HCT116 (cell line): ENCODE results near the gene WNT16. TPM values are rescaled to one million over a fixed set of nuclear protein-coding genes. Genes with fewer than 3 reads are reported as not detected.

Experiments used
- ATAC-seq: fragments of 200-7000 bp; cut with Tn5 transposase; 2 replicates; pipeline ENCODE4 v1.9.1; 2020; ENCODE audit warnings: mild to moderate bottlenecking, moderate library complexity
- BruUV-seq: library from RNA; stranded (reverse); fragments of 400-500 nt; replicated peaks from 2 replicates; lab custom pipeline; 2021; lab: Mats Ljungman, UMichigan
- CTCF ChIA-PET: fragments of 300-600 bp; sonication (Branson Sonifier 250); formaldehyde crosslinking; loops from one replicate; lab custom pipeline; 2021; ENCODE audit warnings: antibody characterized with exemption; lab: Charles Lee
- POLR2A ChIA-PET: fragments of 300-600, 350-600 bp; sonication (Branson Sonifier 250); formaldehyde crosslinking; loops from one replicate; lab custom pipeline; 2021; ENCODE audit warnings: antibody characterized with exemption; lab: Charles Lee
- RAD21 ChIA-PET, 2 experiments: fragments of 300-600 bp; sonication (Branson Sonifier 250); formaldehyde crosslinking; loops; one replicate each; lab custom pipeline; 2023; ENCODE audit warnings: low total read pairs in 2 of 2; ENCODE audit not compliant: uncharacterized antibody in 2 of 2, unreplicated experiment in 2 of 2, low non-redundant PET in 1 of 2; lab: Charles Lee
- DNase-seq: peaks from one replicate; pipeline ENCODE4 v3.0.0-alpha.2; 2010; ENCODE audit warnings: low read depth, low spot score
- H2AFZ ChIP-seq: fragments of 200-600 bp; shearing (Covaris generic), sonication (generic); 2 replicates; pipeline ENCODE4 v1.6.1; 2017; ENCODE audit warnings: low read depth, mixed run types, mixed read lengths, antibody characterized with exemption, low read length; ENCODE audit not compliant: poor library complexity, severe bottlenecking
- H3K27ac ChIP-seq: 2 replicates; pipeline ENCODE4 v1.5.1; 2012; ENCODE audit warnings: low read depth, low read length
- H3K27me3 ChIP-seq: fragments of 200-600 bp; sonication (generic); 2 replicates; pipeline ENCODE4 v1.6.1; 2016; ENCODE audit warnings: mixed run types, low read length, mixed read lengths; ENCODE audit not compliant: insufficient read depth
- H3K36me3 ChIP-seq, 2 experiments: fragments of 200-500 bp in 1 of 2; fragments of 200-600 bp in 1 of 2; sonication (Bioruptor generic) in 1 of 2; sonication (generic) in 1 of 2; 2 replicates each; pipeline versions ENCODE4 v1.5.1 to v1.6.1; 2014 to 2016; ENCODE audit warnings: low read length in 2 of 2, inconsistent platforms in 1 of 2, mixed read lengths in 1 of 2, mixed run types in 1 of 2; ENCODE audit not compliant: insufficient read depth in 2 of 2, control insufficient read depth in 1 of 2
- H3K4me1 ChIP-seq, 2 experiments: fragments of 200-600 bp in 1 of 2; sonication (generic) in 1 of 2; 2 replicates each; pipeline versions ENCODE4 v1.5.1 to v1.6.1; 2012 to 2017; ENCODE audit warnings: low read length in 2 of 2, inconsistent platforms in 1 of 2, mild to moderate bottlenecking in 1 of 2, mixed read lengths in 1 of 2, mixed run types in 1 of 2, moderate library complexity in 1 of 2; ENCODE audit not compliant: insufficient read depth in 2 of 2, control insufficient read depth in 1 of 2
- H3K4me2 ChIP-seq: fragments of 200-600 bp; sonication (generic); 2 replicates; pipeline ENCODE4 v1.6.1; 2017; ENCODE audit warnings: mixed run types, low read length, mixed read lengths
- H3K4me3 ChIP-seq, 2 experiments: fragments of 200-600 bp in 1 of 2; sonication (generic) in 1 of 2; replicated peaks in 1 of 2; 2 replicates each; pipeline ENCODE4 v1.5.1; 2011 to 2016; ENCODE audit warnings: low read length in 2 of 2, control low read depth in 1 of 2, low read depth in 1 of 2, mild to moderate bottlenecking in 1 of 2, mixed read lengths in 1 of 2, mixed run types in 1 of 2
- H3K79me2 ChIP-seq: fragments of 200-600 bp; sonication (generic); 2 replicates; pipeline ENCODE4 v1.6.1; 2017; ENCODE audit warnings: mild to moderate bottlenecking, mixed run types, low read length, moderate library complexity, mixed read lengths; ENCODE audit not compliant: insufficient read depth
- H3K9ac ChIP-seq: fragments of 200-600 bp; sonication (generic); 2 replicates; pipeline ENCODE4 v1.6.1; 2016; ENCODE audit warnings: low read length, mixed read lengths
- H3K9me2 ChIP-seq: fragments of 200-600 bp; sonication (generic), shearing (Covaris generic); 2 replicates; pipeline ENCODE4 v1.6.1; 2017; ENCODE audit warnings: mixed run types, mild to moderate bottlenecking, moderate library complexity; ENCODE audit not compliant: insufficient read depth
- H3K9me3 ChIP-seq, 2 experiments: fragments of 200-500 bp in 1 of 2; fragments of 200-600 bp in 1 of 2; sonication (Bioruptor generic) in 1 of 2; sonication (generic) in 1 of 2; 2 replicates each; pipeline ENCODE4 v1.6.1; 2014 to 2017; ENCODE audit warnings: low read length in 2 of 2, mixed read lengths in 2 of 2, inconsistent platforms in 1 of 2, low read depth in 1 of 2, mild to moderate bottlenecking in 1 of 2, mixed run types in 1 of 2, moderate library complexity in 1 of 2; ENCODE audit not compliant: control insufficient read depth in 1 of 2, insufficient read depth in 1 of 2
- H4K20me1 ChIP-seq: fragments of 200-600 bp; sonication (generic), shearing (Covaris generic); 2 replicates; pipeline ENCODE4 v1.6.1; 2017; ENCODE audit warnings: mixed run types, mild to moderate bottlenecking, moderate library complexity; ENCODE audit not compliant: insufficient read depth
- CBX3 ChIP-seq: IDR thresholded peaks from 2 replicates; pipeline ENCODE4 v1.6.1; 2012; ENCODE audit warnings: low read depth
- EGR1 ChIP-seq: IDR thresholded peaks from 2 replicates; pipeline ENCODE4 v1.6.1; 2012; ENCODE audit warnings: low read depth
- ELF1 ChIP-seq: IDR thresholded peaks from 2 replicates; pipeline ENCODE4 v1.6.1; 2012; ENCODE audit warnings: low read depth, borderline replicate concordance
- EZH2 ChIP-seq: fragments of 200-600 bp; sonication (generic); IDR thresholded peaks from 2 replicates; pipeline ENCODE4 v1.6.1; 2017; ENCODE audit warnings: antibody characterized with exemption, mixed run types
- FOSL1 ChIP-seq: IDR thresholded peaks from 2 replicates; pipeline ENCODE4 v1.6.1; 2012; ENCODE audit warnings: low read depth
- JUND ChIP-seq: IDR thresholded peaks from 2 replicates; pipeline ENCODE4 v1.6.1; 2012
- MAX ChIP-seq: IDR thresholded peaks from 2 replicates; pipeline ENCODE4 v1.6.1; 2012
- POLR2AphosphoS5 ChIP-seq: IDR thresholded peaks from 2 replicates; pipeline ENCODE4 v1.6.1; 2011; ENCODE audit warnings: mild to moderate bottlenecking, low read depth, low read length, moderate library complexity
- RAD21 ChIP-seq: IDR thresholded peaks from 2 replicates; pipeline ENCODE4 v1.6.1; 2012; ENCODE audit warnings: low read depth, mild to moderate bottlenecking
- SP1 ChIP-seq: IDR thresholded peaks from 2 replicates; pipeline ENCODE4 v1.6.1; 2012; ENCODE audit warnings: low read depth
- SRF ChIP-seq: IDR thresholded peaks from 2 replicates; pipeline ENCODE4 v1.6.1; 2012; ENCODE audit warnings: low read depth
- TCF7L2 ChIP-seq: IDR thresholded peaks from 2 replicates; pipeline ENCODE4 v1.7.0; 2011; ENCODE audit warnings: borderline replicate concordance, inconsistent platforms; ENCODE audit not compliant: insufficient read depth, insufficient read length; ENCODE audit errors: extremely low read depth
- YY1 ChIP-seq: IDR thresholded peaks from 2 replicates; pipeline ENCODE4 v1.6.1; 2011; ENCODE audit warnings: low read length, low read depth, moderate library complexity, mild to moderate bottlenecking; ENCODE audit not compliant: insufficient replicate concordance; ENCODE audit errors: extremely low read depth
- intact Hi-C: fragments of 100-400 bp; cut with micrococcal nuclease; formaldehyde crosslinking; loops from 2 replicates; pipeline ENCODE4 v1.10.0; 2022
- total RNA-seq: library from RNA; stranded (reverse); gene quantifications from one replicate; pipeline ENCODE4 v1.2.1, GENCODE V29; 2021; ENCODE audit not compliant: unreplicated experiment
- TF ChIP-seq, protein P1 (sequence below), 3 experiments: fragments of 200-600 bp in 1 of 3; sonication (generic) in 1 of 3; IDR thresholded peaks in 2 of 3; conservative IDR thresholded peaks in 1 of 3; 2 replicates each; pipeline ENCODE4 v1.5.1; 2012 to 2017; ENCODE audit warnings: low read depth in 2 of 3, low read length in 2 of 3, antibody characterized with exemption in 1 of 3, borderline replicate concordance in 1 of 3, control low read depth in 1 of 3, mild to moderate bottlenecking in 1 of 3, mixed read lengths in 1 of 3, mixed run types in 1 of 3, moderate library complexity in 1 of 3; ENCODE audit not compliant: insufficient read depth in 1 of 3
- TF ChIP-seq, protein P2 (sequence below): IDR thresholded peaks from 2 replicates; pipeline ENCODE4 v1.6.1; 2011; ENCODE audit warnings: mild to moderate bottlenecking, low read length, moderate library complexity; ENCODE audit not compliant: insufficient replicate concordance; ENCODE audit errors: extremely low read depth
- TF ChIP-seq, protein P3 (sequence below): IDR thresholded peaks from 2 replicates; pipeline ENCODE4 v1.6.1; 2012
- TF ChIP-seq, protein P4 (sequence below): IDR thresholded peaks from 2 replicates; pipeline ENCODE4 v1.6.1; 2012; ENCODE audit warnings: low read depth

WNT16 gene
- total RNA-seq, 1 experiment from 2014 or later, result 152 TPM

DNA sequence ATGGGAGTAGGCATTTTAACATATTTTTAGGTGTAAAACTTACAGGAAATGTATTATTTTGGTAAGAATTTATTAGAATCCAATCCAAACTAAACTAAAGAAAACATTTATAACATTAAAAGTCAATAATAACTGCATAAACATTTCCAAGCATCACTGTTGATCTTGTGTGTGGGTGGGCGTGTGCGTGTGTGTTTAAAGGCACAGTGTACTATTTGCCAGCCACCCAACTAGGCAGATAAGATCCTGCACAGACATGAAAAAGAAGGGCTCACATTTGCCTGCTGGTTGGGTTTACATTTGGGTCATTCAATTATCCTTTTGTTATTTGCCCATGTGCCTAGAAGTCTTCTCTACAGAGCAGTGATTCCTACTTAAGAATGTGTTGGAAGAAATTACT is 31.0 kb upstream of the WNT16 start:
- RAD21 ChIA-PET, result no interaction called here
- no TSS peak for BruUV-seq
- POLR2A ChIA-PET, result no interaction called here
- Histone ChIP-seq H2AFZ (peak overlapping the region; percentile 36), H3K27ac (peak overlapping the region; percentile 96), H3K4me2 (peak overlapping the region; percentile 69), H3K9me2 (no peaks in the 10 kb centered on the region), H4K20me1 (no peaks in the 10 kb centered on the region), H3K4me1 (peaks cover 57 to 78% of the 10 kb centered on the region in 2 experiments), H3K79me2 (no peaks in the 10 kb centered on the region), H3K27me3 (no peaks in the 10 kb centered on the region), H3K4me3 (peak overlapping the region in 1 of 2 experiments; percentile 15; a peak in 2 of 4 replicates), H3K36me3 (0 out of 4 replicates have a peak, but pooled peaks cover 0 to 2% of the 10 kb centered on the region in 2 experiments), H3K9ac (peak overlapping the region; percentile 59), H3K9me3 (no peaks in the 10 kb centered on the region)
- no peak for TF ChIP-seq RAD21
- peak; percentile 26; the same call in 1 of the 2 replicates for TF ChIP-seq JUND
- TF ChIP-seq FOSL1, result no peak
- no peak for TF ChIP-seq ELF1
- TF ChIP-seq, protein P1, sequence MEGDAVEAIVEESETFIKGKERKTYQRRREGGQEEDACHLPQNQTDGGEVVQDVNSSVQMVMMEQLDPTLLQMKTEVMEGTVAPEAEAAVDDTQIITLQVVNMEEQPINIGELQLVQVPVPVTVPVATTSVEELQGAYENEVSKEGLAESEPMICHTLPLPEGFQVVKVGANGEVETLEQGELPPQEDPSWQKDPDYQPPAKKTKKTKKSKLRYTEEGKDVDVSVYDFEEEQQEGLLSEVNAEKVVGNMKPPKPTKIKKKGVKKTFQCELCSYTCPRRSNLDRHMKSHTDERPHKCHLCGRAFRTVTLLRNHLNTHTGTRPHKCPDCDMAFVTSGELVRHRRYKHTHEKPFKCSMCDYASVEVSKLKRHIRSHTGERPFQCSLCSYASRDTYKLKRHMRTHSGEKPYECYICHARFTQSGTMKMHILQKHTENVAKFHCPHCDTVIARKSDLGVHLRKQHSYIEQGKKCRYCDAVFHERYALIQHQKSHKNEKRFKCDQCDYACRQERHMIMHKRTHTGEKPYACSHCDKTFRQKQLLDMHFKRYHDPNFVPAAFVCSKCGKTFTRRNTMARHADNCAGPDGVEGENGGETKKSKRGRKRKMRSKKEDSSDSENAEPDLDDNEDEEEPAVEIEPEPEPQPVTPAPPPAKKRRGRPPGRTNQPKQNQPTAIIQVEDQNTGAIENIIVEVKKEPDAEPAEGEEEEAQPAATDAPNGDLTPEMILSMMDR (IDR thresholded peaks at IDR 0.05 in 2 of 3, conservative IDR thresholded peaks at IDR 0.05 in 1 of 3; ENCODE audit: borderline replicate concordance in 1 of 3, insufficient read depth in 1 of 3, low read depth in 2 of 3, low read length in 2 of 3), result no peak
- TF ChIP-seq POLR2AphosphoS5, result peak; percentile 78
- peak; percentile 23; the same call in 1 of the 2 replicates for TF ChIP-seq CBX3
- TF ChIP-seq, protein P2, sequence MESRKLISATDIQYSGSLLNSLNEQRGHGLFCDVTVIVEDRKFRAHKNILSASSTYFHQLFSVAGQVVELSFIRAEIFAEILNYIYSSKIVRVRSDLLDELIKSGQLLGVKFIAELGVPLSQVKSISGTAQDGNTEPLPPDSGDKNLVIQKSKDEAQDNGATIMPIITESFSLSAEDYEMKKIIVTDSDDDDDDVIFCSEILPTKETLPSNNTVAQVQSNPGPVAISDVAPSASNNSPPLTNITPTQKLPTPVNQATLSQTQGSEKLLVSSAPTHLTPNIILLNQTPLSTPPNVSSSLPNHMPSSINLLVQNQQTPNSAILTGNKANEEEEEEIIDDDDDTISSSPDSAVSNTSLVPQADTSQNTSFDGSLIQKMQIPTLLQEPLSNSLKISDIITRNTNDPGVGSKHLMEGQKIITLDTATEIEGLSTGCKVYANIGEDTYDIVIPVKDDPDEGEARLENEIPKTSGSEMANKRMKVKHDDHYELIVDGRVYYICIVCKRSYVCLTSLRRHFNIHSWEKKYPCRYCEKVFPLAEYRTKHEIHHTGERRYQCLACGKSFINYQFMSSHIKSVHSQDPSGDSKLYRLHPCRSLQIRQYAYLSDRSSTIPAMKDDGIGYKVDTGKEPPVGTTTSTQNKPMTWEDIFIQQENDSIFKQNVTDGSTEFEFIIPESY, result no peak
- TF ChIP-seq, protein P3, sequence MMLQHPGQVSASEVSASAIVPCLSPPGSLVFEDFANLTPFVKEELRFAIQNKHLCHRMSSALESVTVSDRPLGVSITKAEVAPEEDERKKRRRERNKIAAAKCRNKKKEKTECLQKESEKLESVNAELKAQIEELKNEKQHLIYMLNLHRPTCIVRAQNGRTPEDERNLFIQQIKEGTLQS, result no peak
- TF ChIP-seq SRF, result peak; percentile 25; the same call in 1 of the 2 replicates
- TF ChIP-seq EZH2, result no peak
- TF ChIP-seq SP1, result peak; percentile 39; the same call in 1 of the 2 replicates
- TF ChIP-seq MAX, result peak; percentile 24; the same call in 1 of the 2 replicates
- no peak for TF ChIP-seq YY1
- TF ChIP-seq, protein P4, sequence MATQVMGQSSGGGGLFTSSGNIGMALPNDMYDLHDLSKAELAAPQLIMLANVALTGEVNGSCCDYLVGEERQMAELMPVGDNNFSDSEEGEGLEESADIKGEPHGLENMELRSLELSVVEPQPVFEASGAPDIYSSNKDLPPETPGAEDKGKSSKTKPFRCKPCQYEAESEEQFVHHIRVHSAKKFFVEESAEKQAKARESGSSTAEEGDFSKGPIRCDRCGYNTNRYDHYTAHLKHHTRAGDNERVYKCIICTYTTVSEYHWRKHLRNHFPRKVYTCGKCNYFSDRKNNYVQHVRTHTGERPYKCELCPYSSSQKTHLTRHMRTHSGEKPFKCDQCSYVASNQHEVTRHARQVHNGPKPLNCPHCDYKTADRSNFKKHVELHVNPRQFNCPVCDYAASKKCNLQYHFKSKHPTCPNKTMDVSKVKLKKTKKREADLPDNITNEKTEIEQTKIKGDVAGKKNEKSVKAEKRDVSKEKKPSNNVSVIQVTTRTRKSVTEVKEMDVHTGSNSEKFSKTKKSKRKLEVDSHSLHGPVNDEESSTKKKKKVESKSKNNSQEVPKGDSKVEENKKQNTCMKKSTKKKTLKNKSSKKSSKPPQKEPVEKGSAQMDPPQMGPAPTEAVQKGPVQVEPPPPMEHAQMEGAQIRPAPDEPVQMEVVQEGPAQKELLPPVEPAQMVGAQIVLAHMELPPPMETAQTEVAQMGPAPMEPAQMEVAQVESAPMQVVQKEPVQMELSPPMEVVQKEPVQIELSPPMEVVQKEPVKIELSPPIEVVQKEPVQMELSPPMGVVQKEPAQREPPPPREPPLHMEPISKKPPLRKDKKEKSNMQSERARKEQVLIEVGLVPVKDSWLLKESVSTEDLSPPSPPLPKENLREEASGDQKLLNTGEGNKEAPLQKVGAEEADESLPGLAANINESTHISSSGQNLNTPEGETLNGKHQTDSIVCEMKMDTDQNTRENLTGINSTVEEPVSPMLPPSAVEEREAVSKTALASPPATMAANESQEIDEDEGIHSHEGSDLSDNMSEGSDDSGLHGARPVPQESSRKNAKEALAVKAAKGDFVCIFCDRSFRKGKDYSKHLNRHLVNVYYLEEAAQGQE, result no peak
- TF ChIP-seq EGR1, result peak; percentile 80
- no peak for TF ChIP-seq TCF7L2
- DNase-seq (no peak), ATAC-seq (no peak)
- intact Hi-C loops, result loop anchor here (2.0 kb wide), 1 partner anchor 31 kb away; the partner anchor contains the start of gene WNT16
- CTCF ChIA-PET, result no interaction called here
